ENCODE results near the gene DAB1.

The DAB1 gene

DNA sequence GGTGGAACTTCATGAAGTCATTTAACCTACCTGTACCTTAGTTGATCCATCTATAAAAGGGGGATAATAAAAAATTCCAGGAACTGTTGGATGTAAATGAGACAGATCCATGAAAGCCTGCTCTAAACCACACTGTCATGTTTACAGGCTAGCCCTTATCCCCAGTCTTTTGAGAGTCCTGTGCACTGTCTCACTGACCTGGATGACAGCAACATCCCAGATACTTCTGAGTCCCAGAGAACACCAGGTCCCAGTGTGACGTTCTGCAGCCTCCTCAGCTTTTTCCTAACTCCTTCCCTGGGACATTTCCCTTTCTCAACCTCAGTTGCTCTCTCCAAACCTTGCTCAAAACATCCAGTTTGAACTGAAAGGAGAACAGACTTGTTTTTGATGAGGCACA lies 292.6 kb downstream of the DAB1 start:
- no peak overlapping the region for H3K27ac ChIP-seq (ENCODE audit: extremely low read depth, low read depth, low read length)
- H3K4me3 ChIP-seq (ENCODE audit: low read depth, low read length), result no peak overlapping the region
- no peaks in the 10 kb centered on the region for H3K9me3 ChIP-seq (ENCODE audit: control insufficient read depth, insufficient read depth, low read depth, low read length)
- POLR2A ChIA-PET, result no interaction called here
- CTCF ChIA-PET, result interaction anchor here (0.7 kb wide), 1 partner anchor 185 kb away, joined by 3 read pairs; no protein-coding TSS in a partner anchor
- TF ChIP-seq ZNF184 (tag by site-specific recombination; IDR thresholded peaks at IDR 0.05), result no peak
- no peak for TF ChIP-seq ZNF391 (tag by site-specific recombination; IDR thresholded peaks at IDR 0.05; ENCODE audit: borderline replicate concordance, low read depth)
- no peak for TF ChIP-seq ZNF623 (tag by site-specific recombination; IDR thresholded peaks at IDR 0.05)
- no peak for TF ChIP-seq ZNF341 (tag by site-specific recombination; IDR thresholded peaks at IDR 0.05; ENCODE audit: low read depth)
- TF ChIP-seq ZNF324 (tag by site-specific recombination; IDR thresholded peaks at IDR 0.05), result no peak
- no peak for TF ChIP-seq ZNF394 (tag by site-specific recombination; IDR thresholded peaks at IDR 0.05; ENCODE audit: borderline replicate concordance)
- TF ChIP-seq ZNF837 (tag by site-specific recombination; IDR thresholded peaks at IDR 0.05), result no peak
- no peak for TF ChIP-seq ZNF148 (tag by site-specific recombination; IDR thresholded peaks at IDR 0.05; ENCODE audit: borderline replicate concordance)
- no peak for TF ChIP-seq ZBTB1 (tag by site-specific recombination; IDR thresholded peaks at IDR 0.05)
- no peak for TF ChIP-seq ZNF169 (tag by site-specific recombination; IDR thresholded peaks at IDR 0.05)
- no peak for TF ChIP-seq ZNF280D (tag by site-specific recombination; IDR thresholded peaks at IDR 0.05)
- TF ChIP-seq PBX3 (CRISPR knock-in tag; IDR thresholded peaks at IDR 0.05), result no peak
- TF ChIP-seq ZNF292 (tag by site-specific recombination; IDR thresholded peaks at IDR 0.05; ENCODE audit: borderline replicate concordance, low read depth), result no peak
- no peak for TF ChIP-seq EGR2 (tag by site-specific recombination; IDR thresholded peaks at IDR 0.05; ENCODE audit: low read depth)
- TF ChIP-seq ZNF362 (tag by site-specific recombination; IDR thresholded peaks at IDR 0.05), result no peak
- TF ChIP-seq, protein P1, sequence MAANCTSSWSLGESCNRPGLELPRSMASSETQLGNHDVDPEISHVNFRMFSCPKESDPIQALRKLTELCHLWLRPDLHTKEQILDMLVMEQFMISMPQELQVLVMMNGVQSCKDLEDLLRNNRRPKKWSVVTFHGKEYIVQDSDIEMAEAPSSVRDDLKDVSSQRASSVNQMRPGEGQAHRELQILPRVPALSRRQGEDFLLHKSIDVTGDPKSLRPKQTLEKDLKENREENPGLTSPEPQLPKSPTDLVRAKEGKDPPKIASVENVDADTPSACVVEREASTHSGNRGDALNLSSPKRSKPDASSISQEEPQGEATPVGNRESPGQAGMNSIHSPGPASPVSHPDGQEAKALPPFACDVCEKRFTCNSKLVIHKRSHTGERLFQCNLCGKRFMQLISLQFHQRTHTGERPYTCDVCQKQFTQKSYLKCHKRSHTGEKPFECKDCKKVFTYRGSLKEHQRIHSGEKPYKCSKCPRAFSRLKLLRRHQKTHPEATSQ (tag by site-specific recombination; IDR thresholded peaks at IDR 0.05), result no peak
- no peaks in the 10 kb centered on the region for H3K36me3 ChIP-seq (ENCODE audit: control insufficient read depth in 2 of 2, insufficient read depth in 1 of 2, low read length in 2 of 2)
- H3K4me1 ChIP-seq (ENCODE audit: control insufficient read depth, insufficient read depth, low read length), result no peaks in the 10 kb centered on the region

DNA sequence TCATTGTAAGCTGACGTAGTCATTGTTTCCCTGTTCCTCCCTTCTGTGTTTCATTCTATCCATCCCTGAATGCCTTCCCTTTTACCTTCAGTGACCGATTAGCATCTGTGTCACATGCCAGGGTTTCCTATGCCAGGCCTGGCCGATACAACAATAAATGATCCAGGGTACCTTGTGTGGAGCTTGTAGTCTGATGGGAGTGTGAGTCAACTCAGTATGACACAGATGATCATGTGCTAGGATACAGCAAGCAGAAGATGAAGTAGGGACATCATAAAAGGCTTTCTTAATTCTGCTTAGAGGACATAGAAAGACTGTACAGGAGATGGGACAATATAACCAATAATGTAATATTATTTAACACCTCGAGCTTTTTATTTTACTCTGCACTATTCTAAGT lies 294.0 kb downstream of the DAB1 start:
- no peak overlapping the region for H3K27ac ChIP-seq (ENCODE audit: extremely low read depth, low read depth, low read length)
- POLR2A ChIA-PET, result no interaction called here
- no peaks in the 10 kb centered on the region for H3K4me1 ChIP-seq (ENCODE audit: control insufficient read depth, insufficient read depth, low read length)
- no peaks in the 10 kb centered on the region for H3K9me3 ChIP-seq (ENCODE audit: control insufficient read depth, insufficient read depth, low read depth, low read length)
- CTCF ChIA-PET, result no interaction called here
- no peak overlapping the region for H3K4me3 ChIP-seq (ENCODE audit: low read depth, low read length)
- H3K36me3 ChIP-seq (ENCODE audit: control insufficient read depth in 2 of 2, insufficient read depth in 1 of 2, low read length in 2 of 2), result no peaks in the 10 kb centered on the region
- TF ChIP-seq ZFP69B (tag by site-specific recombination; IDR thresholded peaks at IDR 0.05) (no peak), BCL11A (tag by site-specific recombination; IDR thresholded peaks at IDR 0.05; ENCODE audit: low read depth) (no peak), ZBTB1 (tag by site-specific recombination; IDR thresholded peaks at IDR 0.05) (no peak), RBAK (tag by site-specific recombination; IDR thresholded peaks at IDR 0.05) (no peak), GLI4 (tag by site-specific recombination; IDR thresholded peaks at IDR 0.05) (no peak), ZNF37A (tag by site-specific recombination; IDR thresholded peaks at IDR 0.05) (no peak)
